ENCODE results near the gene WDR62. TPM values are rescaled to one million over a fixed set of nuclear protein-coding genes. Genes with fewer than 3 reads are reported as not detected.

Gene WDR62
- total RNA-seq, 4 donors from 2014 or later, result 1.1 to 4.8 (median 3.5) TPM

- H3K27me3 ChIP-seq, result no peaks in the 10 kb centered on the region
- no peak for DNase-seq
- 71 to 77% methylated on average over 3 of the region's 3 CpGs for WGBS, 2 donors
- H3K36me3 ChIP-seq, result no peaks in the 10 kb centered on the region
- H3K4me3 ChIP-seq, result no peak overlapping the region
- H3K4me1 ChIP-seq, result peaks cover 12 to 27% (median 18%) of the 10 kb centered on the region in 3 donors
- H3K9me3 ChIP-seq, result no peaks in the 10 kb centered on the region
- peak overlapping the region in 2 of 4 donors; percentile 26 to 28 for H3K27ac ChIP-seq
- TF ChIP-seq, protein P1, sequence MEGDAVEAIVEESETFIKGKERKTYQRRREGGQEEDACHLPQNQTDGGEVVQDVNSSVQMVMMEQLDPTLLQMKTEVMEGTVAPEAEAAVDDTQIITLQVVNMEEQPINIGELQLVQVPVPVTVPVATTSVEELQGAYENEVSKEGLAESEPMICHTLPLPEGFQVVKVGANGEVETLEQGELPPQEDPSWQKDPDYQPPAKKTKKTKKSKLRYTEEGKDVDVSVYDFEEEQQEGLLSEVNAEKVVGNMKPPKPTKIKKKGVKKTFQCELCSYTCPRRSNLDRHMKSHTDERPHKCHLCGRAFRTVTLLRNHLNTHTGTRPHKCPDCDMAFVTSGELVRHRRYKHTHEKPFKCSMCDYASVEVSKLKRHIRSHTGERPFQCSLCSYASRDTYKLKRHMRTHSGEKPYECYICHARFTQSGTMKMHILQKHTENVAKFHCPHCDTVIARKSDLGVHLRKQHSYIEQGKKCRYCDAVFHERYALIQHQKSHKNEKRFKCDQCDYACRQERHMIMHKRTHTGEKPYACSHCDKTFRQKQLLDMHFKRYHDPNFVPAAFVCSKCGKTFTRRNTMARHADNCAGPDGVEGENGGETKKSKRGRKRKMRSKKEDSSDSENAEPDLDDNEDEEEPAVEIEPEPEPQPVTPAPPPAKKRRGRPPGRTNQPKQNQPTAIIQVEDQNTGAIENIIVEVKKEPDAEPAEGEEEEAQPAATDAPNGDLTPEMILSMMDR (IDR thresholded peaks at IDR 0.05), result peak in 3 of 6 experiments; percentile 9 to 19 (median 15)
- no peak for TF ChIP-seq POLR2A (IDR thresholded peaks at IDR 0.05)
- intact Hi-C loops (cut with DNase I), result loop anchor here (10.0 kb wide), 1 partner anchor 64 kb away; the partner anchor contains the start of genes OVOL3, POLR2I and TBCB
These were observed 3.5 kb upstream of the WDR62 start for GRCh38 chr19:36051236-36051635.

DNA sequence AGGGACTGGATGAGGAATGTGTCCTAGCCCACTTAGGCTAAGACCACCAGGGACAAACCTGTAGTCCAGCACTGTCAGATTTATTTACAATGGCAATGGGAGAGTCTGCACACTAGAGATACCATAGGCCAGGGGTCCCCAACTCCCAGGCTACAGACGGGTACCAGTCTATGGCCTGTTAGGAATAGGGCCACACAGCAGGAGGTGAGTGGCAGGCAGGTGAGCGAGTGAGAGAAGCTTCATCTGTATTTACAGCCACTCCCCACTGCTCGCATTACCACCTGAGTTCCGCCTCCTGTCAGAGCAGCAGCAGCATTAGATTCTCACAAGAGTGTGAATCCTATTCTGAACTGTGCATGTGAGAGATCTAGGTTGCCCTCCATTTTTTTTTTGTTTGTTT is 3.1 kb upstream of the WDR62 start:
- no peak for DNase-seq
- 96 to 98% methylated on average over 4 of the region's 4 CpGs for WGBS, 2 donors

DNA sequence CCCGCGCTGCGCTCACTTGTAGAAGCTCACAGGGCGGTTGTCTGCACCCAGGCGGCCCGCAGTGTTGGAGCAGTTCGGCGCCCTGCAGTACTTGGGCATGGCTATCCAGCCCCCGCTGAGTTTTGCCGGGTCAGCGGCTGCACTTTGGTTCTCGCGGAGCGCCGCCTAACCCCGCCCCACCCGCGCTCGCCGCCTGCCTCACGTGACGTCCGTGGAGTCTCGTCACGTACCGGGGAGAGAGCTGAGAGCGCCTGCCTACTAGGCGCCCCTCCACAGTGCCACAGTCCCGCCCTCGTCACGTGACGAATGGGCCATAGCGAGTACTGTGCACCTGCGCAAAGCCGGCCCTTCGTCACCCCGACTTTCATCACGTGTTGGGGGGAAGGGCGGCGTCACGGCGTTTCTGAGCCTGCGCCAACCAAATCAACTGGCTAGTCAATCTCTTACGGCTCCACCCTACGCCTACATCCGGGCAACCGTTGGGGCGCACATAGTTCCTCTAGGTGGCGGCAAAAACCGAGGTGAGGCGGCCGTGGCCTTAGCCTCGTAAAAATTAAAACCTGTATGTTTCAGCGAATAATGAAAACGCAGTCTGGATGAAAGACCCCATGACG is 471 bp upstream of the WDR62 start, which contains the start of gene THAP8:
TSS of gene THAP8 (minus strand) at position 167 of the 614 bp plus-strand sequence. CDS start at position 99, 68 bp downstream.
- Histone ChIP-seq H3K36me3 (no peaks in the 10 kb centered on the region), H3K9me3 (no peaks in the 10 kb centered on the region), H3K27ac (peak within 1 kb of the TSS; percentile 94 to 99 (median 96)), H3K4me3 (peak within 1 kb of the TSS; percentile 61 to 90 (median 70)), H3K4me1 (peaks cover 12 to 30% (median 18%) of the 10 kb centered on the region in 3 donors), H3K27me3 (no peaks in the 10 kb centered on the region)
- intact Hi-C loops (cut with DNase I), result loop anchor here (10.0 kb wide), 1 partner anchor 61 kb away; the partner anchor contains the start of genes OVOL3, POLR2I and TBCB
- TF ChIP-seq, protein P1 (IDR thresholded peaks at IDR 0.05), result peak; percentile 26 to 69 (median 62)
- TF ChIP-seq POLR2A (IDR thresholded peaks at IDR 0.05), result peak in 2 of 4 donors; percentile 60 to 72
- peak; percentile 98 for DNase-seq
- WGBS, 2 donors, result 0% methylated on average over 3 to 7 of the region's 56 CpGs

More for the DNA sequence above, 3.1 kb upstream of the WDR62 start:
- intact Hi-C loops (cut with DNase I), result loop anchor here (10.0 kb wide), 1 partner anchor 63 kb away; the partner anchor contains the start of genes OVOL3, POLR2I and TBCB
- no peaks in the 10 kb centered on the region for H3K36me3 ChIP-seq
- H3K9me3 ChIP-seq, result no peaks in the 10 kb centered on the region
- no peak overlapping the region for H3K4me3 ChIP-seq
- H3K27me3 ChIP-seq, result no peaks in the 10 kb centered on the region
- TF ChIP-seq, protein P1 (IDR thresholded peaks at IDR 0.05), result no peak
- no peak for TF ChIP-seq POLR2A (IDR thresholded peaks at IDR 0.05)
- peaks cover 12 to 30% (median 18%) of the 10 kb centered on the region in 3 donors for H3K4me1 ChIP-seq
- peak overlapping the region in 2 of 4 donors; percentile 26 to 28 for H3K27ac ChIP-seq

- WGBS, 2 donors, result 86 to 95% methylated on average over 7 to 12 of the region's 12 CpGs
These were observed 3.9 kb downstream of the WDR62 start for GRCh38 chr19:36058481-36059179.

More at GRCh38 chr19:36058481-36059179, 3.9 kb downstream of the WDR62 start:
- H3K4me3 ChIP-seq, result no peak overlapping the region
- H3K9me3 ChIP-seq, result no peaks in the 10 kb centered on the region
- intact Hi-C loops (cut with DNase I), result loop anchor here (10.0 kb wide), 1 partner anchor 56 kb away; the partner anchor contains the start of genes OVOL3, POLR2I and TBCB
- peaks cover 10 to 18% (median 12%) of the 10 kb centered on the region in 3 donors for H3K4me1 ChIP-seq
- no peak overlapping the region for H3K27ac ChIP-seq
- no peak for DNase-seq
- no peaks in the 10 kb centered on the region for H3K27me3 ChIP-seq
- no peaks in the 10 kb centered on the region for H3K36me3 ChIP-seq
- TF ChIP-seq, protein P1 (IDR thresholded peaks at IDR 0.05), result no peak
- no peak for TF ChIP-seq POLR2A (IDR thresholded peaks at IDR 0.05)
